Ovary (tissue), 3 donors: Measurements from ENCODE around the gene ATP10B.

Experiments
- EP300 ChIP-seq: sonication (generic); formaldehyde crosslinking; IDR thresholded peaks from one replicate; pipeline ENCODE4 v1.6.1; 2017; ENCODE audit warnings: antibody characterized with exemption
- POLR2A ChIP-seq: fragments of 450-650 bp; IDR thresholded peaks from one replicate; pipeline ENCODE4 v1.6.1; 2017; ENCODE audit warnings: antibody characterized with exemption, mild to moderate bottlenecking, moderate library complexity
- TF ChIP-seq, protein P1 (sequence below), 3 donors: fragments of 450-650 bp in 2 of 3; fragments of 200-600 bp in 1 of 3; IDR thresholded peaks; one replicate each; pipeline versions ENCODE4 v1.5.1 to v1.8.0; 2016 to 2022; ENCODE audit warnings: antibody characterized with exemption in 3 of 3, mild to moderate bottlenecking in 1 of 3
- donor health status: DM: no; HTN: no; CAD: no.

DNA sequence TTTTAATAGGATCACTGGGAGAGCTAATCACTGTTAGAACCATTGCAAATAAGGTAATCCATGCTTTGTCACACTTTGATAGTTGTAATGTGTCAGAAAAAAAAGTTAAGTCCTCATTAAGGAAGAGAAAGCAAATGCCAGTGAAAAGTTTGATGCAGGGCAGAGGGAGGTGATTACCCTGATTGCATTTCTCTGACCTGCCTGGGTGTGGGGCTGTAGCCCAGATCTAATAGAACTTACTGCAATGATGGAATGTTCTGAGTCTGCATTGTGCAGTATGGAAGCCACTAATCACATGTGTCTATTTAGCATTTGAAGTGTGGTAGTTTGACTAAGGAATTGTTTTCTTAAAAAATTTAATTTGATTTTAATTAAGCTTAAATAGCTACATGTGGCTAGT is 202.7 kb downstream of the ATP10B start:
- TF ChIP-seq, protein P1, sequence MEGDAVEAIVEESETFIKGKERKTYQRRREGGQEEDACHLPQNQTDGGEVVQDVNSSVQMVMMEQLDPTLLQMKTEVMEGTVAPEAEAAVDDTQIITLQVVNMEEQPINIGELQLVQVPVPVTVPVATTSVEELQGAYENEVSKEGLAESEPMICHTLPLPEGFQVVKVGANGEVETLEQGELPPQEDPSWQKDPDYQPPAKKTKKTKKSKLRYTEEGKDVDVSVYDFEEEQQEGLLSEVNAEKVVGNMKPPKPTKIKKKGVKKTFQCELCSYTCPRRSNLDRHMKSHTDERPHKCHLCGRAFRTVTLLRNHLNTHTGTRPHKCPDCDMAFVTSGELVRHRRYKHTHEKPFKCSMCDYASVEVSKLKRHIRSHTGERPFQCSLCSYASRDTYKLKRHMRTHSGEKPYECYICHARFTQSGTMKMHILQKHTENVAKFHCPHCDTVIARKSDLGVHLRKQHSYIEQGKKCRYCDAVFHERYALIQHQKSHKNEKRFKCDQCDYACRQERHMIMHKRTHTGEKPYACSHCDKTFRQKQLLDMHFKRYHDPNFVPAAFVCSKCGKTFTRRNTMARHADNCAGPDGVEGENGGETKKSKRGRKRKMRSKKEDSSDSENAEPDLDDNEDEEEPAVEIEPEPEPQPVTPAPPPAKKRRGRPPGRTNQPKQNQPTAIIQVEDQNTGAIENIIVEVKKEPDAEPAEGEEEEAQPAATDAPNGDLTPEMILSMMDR (IDR thresholded peaks at IDR 0.05): no peak
- TF ChIP-seq EP300 (no peak), POLR2A (no peak)
